ENCODE results near the gene SLC35E1. TPM values are rescaled to one million over a fixed set of nuclear protein-coding genes. Genes with fewer than 3 reads are reported as not detected.

Gene SLC35E1
- polyA plus RNA-seq, 1 donor (not counting 4 experiments of a cell fraction or from before 2014, with no cell fraction given): 30.3 TPM

DNA sequence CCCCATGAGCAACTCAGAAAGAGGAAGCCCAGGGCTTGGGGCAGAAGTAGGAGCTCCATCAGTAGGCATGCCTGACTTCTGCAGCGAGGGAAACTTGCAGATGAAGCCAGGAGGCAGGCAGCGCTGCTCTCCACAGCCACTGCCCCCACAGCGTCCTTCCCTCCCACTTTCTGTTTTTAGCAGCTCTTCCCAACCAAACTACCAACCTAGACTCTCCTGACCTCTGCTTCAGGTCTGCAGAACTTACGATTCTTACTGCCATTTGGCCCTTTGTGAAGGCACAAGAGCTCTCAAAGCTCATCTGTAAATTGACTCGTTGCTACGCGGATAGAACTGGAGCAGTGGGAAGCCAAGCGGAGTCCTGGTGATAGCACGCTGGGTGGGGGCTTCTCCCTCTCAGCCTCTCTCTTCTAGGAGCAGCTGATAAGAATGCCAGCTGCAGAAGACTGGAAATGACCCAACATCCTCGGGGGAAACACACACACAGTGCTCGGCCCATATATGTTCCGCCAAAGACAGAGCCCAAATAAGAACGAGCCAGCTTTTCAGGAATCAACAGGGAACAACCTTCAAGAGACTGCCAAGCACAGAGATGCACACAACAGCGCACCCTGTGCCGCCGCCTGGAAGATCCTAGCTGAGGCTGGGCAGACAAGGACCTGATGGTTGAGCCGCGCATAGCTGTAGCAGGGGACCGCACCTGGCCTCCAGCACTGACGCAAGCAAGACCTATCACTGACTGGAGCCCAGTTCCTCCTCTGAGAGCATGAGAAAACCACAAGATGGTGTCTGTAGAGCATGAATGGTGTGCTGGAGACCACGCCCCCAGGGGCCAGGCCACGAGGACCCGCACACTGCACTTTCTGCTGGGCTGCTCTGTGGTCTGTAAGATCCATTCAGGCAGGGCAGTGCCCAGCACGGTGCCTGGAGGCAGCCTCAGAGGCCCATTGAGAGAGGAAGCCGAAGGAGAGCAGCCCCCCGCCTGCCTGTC, 15.9 kb upstream of the SLC35E1 start:
- peaks cover under 1 to 9% of the 10 kb centered on the region in 2 experiments for H3K36me3 ChIP-seq (ENCODE audit: control insufficient read depth in 2 of 2, extremely low read depth in 1 of 2, insufficient read depth in 2 of 2, low read length in 2 of 2)
- FAIRE-seq (peak; percentile 72), DNase-seq (ENCODE audit: low read depth, low spot score) (no peak)
- no peaks in the 10 kb centered on the region for H3K27me3 ChIP-seq (ENCODE audit: control insufficient read depth, extremely low read depth, insufficient read depth, low read length)
- H3K4me3 ChIP-seq (ENCODE audit: control insufficient read depth in 2 of 3, extremely low read depth in 1 of 3, insufficient read depth in 2 of 3, low read depth in 1 of 3, low read length in 3 of 3): peak overlapping the region in 2 of 3 experiments; percentile 46 to 58
- peak overlapping the region; percentile 36 for H3K9ac ChIP-seq (ENCODE audit: control insufficient read depth, extremely low read depth, insufficient read depth, low read length)
- no peak overlapping the region for H2AFZ ChIP-seq (ENCODE audit: control insufficient read depth, low read length)
- TF ChIP-seq, protein P1, sequence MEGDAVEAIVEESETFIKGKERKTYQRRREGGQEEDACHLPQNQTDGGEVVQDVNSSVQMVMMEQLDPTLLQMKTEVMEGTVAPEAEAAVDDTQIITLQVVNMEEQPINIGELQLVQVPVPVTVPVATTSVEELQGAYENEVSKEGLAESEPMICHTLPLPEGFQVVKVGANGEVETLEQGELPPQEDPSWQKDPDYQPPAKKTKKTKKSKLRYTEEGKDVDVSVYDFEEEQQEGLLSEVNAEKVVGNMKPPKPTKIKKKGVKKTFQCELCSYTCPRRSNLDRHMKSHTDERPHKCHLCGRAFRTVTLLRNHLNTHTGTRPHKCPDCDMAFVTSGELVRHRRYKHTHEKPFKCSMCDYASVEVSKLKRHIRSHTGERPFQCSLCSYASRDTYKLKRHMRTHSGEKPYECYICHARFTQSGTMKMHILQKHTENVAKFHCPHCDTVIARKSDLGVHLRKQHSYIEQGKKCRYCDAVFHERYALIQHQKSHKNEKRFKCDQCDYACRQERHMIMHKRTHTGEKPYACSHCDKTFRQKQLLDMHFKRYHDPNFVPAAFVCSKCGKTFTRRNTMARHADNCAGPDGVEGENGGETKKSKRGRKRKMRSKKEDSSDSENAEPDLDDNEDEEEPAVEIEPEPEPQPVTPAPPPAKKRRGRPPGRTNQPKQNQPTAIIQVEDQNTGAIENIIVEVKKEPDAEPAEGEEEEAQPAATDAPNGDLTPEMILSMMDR (optimal IDR thresholded peaks at IDR 0.05 in 1 of 3, IDR thresholded peaks at IDR 0.05 in 1 of 3, conservative IDR thresholded peaks at IDR 0.05 in 1 of 3; ENCODE audit: extremely low read depth in 1 of 3, insufficient read depth in 2 of 3, low read length in 3 of 3): peak in 1 of 3 experiments; percentile 10
- TF ChIP-seq EZH2 (IDR thresholded peaks at IDR 0.05; ENCODE audit: low read length): no peak
- peaks cover 30% of the 10 kb centered on the region for H3K9me1 ChIP-seq (ENCODE audit: control insufficient read depth, extremely low read depth, insufficient read depth, low read length)
- dilution Hi-C loops (cut with MboI; ENCODE audit: extremely low pct_ligation_motif_present, low sequenced_read_pairs): no loop called here
- H3K79me2 ChIP-seq (ENCODE audit: control insufficient read depth, insufficient read depth, low read length): peaks cover 92% of the 10 kb centered on the region
- H3K4me1 ChIP-seq (ENCODE audit: control insufficient read depth, extremely low read depth, insufficient read depth, low read length): peaks cover 60% of the 10 kb centered on the region
- H3K4me2 ChIP-seq (ENCODE audit: control insufficient read depth, extremely low read depth, insufficient read depth, low read depth, low read length): peak overlapping the region; percentile 80
- peak overlapping the region; percentile 38 for H3K27ac ChIP-seq (ENCODE audit: control insufficient read depth, insufficient read depth, low read length)
- no peaks in the 10 kb centered on the region for H3K9me3 ChIP-seq (ENCODE audit: control insufficient read depth, low read depth, low read length)
- H4K20me1 ChIP-seq (ENCODE audit: control insufficient read depth, extremely low read depth, insufficient read depth, low read length): peaks cover 27% of the 10 kb centered on the region

DNA sequence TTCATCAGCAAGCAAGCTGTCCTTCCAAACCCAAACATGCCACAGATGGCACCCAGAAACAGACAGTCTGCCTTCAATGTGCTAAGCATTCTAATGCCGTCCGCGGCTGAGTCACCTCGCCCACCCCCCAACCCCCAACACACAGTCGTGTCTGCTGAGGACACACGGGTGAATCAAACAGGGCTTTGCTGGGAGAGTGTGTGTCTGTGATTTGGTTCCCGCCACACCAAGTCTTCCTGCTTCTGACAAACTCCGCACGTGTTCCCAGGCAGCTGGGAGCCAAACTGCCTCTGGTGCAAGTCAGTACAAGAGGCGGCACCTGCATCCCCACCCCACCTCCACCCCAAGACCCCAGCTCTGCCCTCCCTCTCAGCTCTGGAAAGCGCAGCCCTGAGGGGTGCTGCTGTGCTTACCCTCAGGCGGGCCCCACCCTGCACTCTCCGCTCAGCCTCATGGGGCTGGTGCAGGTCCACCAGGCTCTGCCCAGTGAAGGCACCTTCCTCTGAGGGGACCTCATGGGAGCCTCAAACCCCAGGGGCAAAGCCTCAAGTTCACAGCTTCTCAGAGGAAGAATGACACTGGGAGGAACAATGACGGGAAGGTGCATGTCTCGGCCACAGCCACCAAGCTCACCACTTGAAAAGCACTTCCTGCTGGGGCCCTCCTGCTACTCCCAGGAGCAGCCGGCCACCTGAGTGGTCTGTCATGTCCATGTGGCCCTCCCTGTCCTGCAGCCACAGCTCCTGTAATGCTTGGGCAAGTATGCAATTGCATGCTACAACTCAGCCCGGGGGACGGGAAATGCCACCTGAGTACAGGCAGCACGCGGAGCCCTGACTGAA, 15.0 kb upstream of the SLC35E1 start:
- TF ChIP-seq EZH2 (IDR thresholded peaks at IDR 0.05; ENCODE audit: low read length): no peak
- TF ChIP-seq, protein P1 (optimal IDR thresholded peaks at IDR 0.05 in 1 of 3, IDR thresholded peaks at IDR 0.05 in 1 of 3, conservative IDR thresholded peaks at IDR 0.05 in 1 of 3; ENCODE audit: extremely low read depth in 1 of 3, insufficient read depth in 2 of 3, low read length in 3 of 3): no peak
- no peaks in the 10 kb centered on the region for H3K9me3 ChIP-seq (ENCODE audit: control insufficient read depth, low read depth, low read length)
- H3K9ac ChIP-seq (ENCODE audit: control insufficient read depth, extremely low read depth, insufficient read depth, low read length): peak overlapping the region; percentile 60
- H3K9me1 ChIP-seq (ENCODE audit: control insufficient read depth, extremely low read depth, insufficient read depth, low read length): peaks cover 29% of the 10 kb centered on the region
- peak overlapping the region in 2 of 3 experiments; percentile 43 to 58 for H3K4me3 ChIP-seq (ENCODE audit: control insufficient read depth in 2 of 3, extremely low read depth in 1 of 3, insufficient read depth in 2 of 3, low read depth in 1 of 3, low read length in 3 of 3)
- H3K27ac ChIP-seq (ENCODE audit: control insufficient read depth, insufficient read depth, low read length): peak overlapping the region; percentile 83
- peaks cover 0 to 9% of the 10 kb centered on the region in 2 experiments for H3K36me3 ChIP-seq (ENCODE audit: control insufficient read depth in 2 of 2, extremely low read depth in 1 of 2, insufficient read depth in 2 of 2, low read length in 2 of 2)
- H2AFZ ChIP-seq (ENCODE audit: control insufficient read depth, low read length): no peak overlapping the region
- peaks cover 25% of the 10 kb centered on the region for H4K20me1 ChIP-seq (ENCODE audit: control insufficient read depth, extremely low read depth, insufficient read depth, low read length)
- H3K4me2 ChIP-seq (ENCODE audit: control insufficient read depth, extremely low read depth, insufficient read depth, low read depth, low read length): peak overlapping the region; percentile 80
- peaks cover 58% of the 10 kb centered on the region for H3K4me1 ChIP-seq (ENCODE audit: control insufficient read depth, extremely low read depth, insufficient read depth, low read length)
- peak; percentile 44 for DNase-seq (ENCODE audit: low read depth, low spot score)
- H3K27me3 ChIP-seq (ENCODE audit: control insufficient read depth, extremely low read depth, insufficient read depth, low read length): no peaks in the 10 kb centered on the region
- FAIRE-seq: no peak
- dilution Hi-C loops (cut with MboI; ENCODE audit: extremely low pct_ligation_motif_present, low sequenced_read_pairs): no loop called here
- peaks cover 92% of the 10 kb centered on the region for H3K79me2 ChIP-seq (ENCODE audit: control insufficient read depth, insufficient read depth, low read length)

All from keratinocyte (primary cell).